Endothelial cell of umbilical vein (primary cell): ENCODE results near the gene CCDC14. TPM values are rescaled to one million over a fixed set of nuclear protein-coding genes. Genes with fewer than 3 reads are reported as not detected.

Experiments used
- BruUV-seq: library from RNA; stranded (reverse); fragments of 400-500 nt; replicated peaks from 2 replicates; lab custom pipeline; 2021; lab: Mats Ljungman, UMichigan
- CTCF ChIA-PET: fragments of 300-600, 350-600 bp; sonication (Branson Sonifier 250); formaldehyde crosslinking; loops from one replicate; lab custom pipeline; 2021; ENCODE audit warnings: antibody characterized with exemption, inconsistent platforms; lab: Charles Lee
- POLR2A ChIA-PET: fragments of 300-600, 350-600 bp; sonication (Branson Sonifier 250); formaldehyde crosslinking; loops from one replicate; lab custom pipeline; 2021; ENCODE audit warnings: antibody characterized with exemption, inconsistent platforms; lab: Charles Lee
- DNase-seq: peaks from one replicate; pipeline ENCODE4 v3.0.0-alpha.2; 2011; ENCODE audit warnings: low read depth, low spot score
- FAIRE-seq: peaks from 2 replicates; lab custom pipeline; 2011; peaks lifted over from hg19 to GRCh38; lab: Jason Lieb, UNC
- H2AFZ ChIP-seq: 2 replicates; pipeline ENCODE4 v1.6.0; 2012; ENCODE audit warnings: low read depth, low read length, control low read depth, inconsistent platforms
- H3K27ac ChIP-seq: 2 replicates; pipeline ENCODE4 v1.5.1; 2011; ENCODE audit warnings: low read depth, mild to moderate bottlenecking, control low read depth, low read length, moderate library complexity; ENCODE audit not compliant: insufficient read depth
- H3K27me3 ChIP-seq, 2 experiments: 2 replicates each; pipeline versions ENCODE4 v1.6.0 to v1.6.1; 2011; ENCODE audit warnings: low read length in 2 of 2, mixed read lengths in 1 of 2; ENCODE audit not compliant: control insufficient read depth in 2 of 2, insufficient read depth in 2 of 2
- H3K36me3 ChIP-seq, 2 experiments: 2 replicates in 1 of 2; 3 replicates in 1 of 2; pipeline ENCODE4 v1.5.1; 2011; ENCODE audit warnings: low read length in 2 of 2, mild to moderate bottlenecking in 1 of 2, moderate library complexity in 1 of 2; ENCODE audit not compliant: control insufficient read depth in 2 of 2, insufficient read depth in 2 of 2; ENCODE audit errors: extremely low read depth in 1 of 2
- H3K4me1 ChIP-seq: 3 replicates; pipeline ENCODE4 v1.5.1; 2011; ENCODE audit warnings: mild to moderate bottlenecking, low read length; ENCODE audit not compliant: control insufficient read depth, insufficient read depth; ENCODE audit errors: extremely low read depth
- H3K4me2 ChIP-seq: 2 replicates; pipeline ENCODE4 v1.6.1; 2011; ENCODE audit warnings: low read length, control low read depth, mixed read lengths; ENCODE audit not compliant: insufficient read depth
- H3K4me3 ChIP-seq, 3 experiments: fragments of 200-600 bp in 1 of 3; sonication (generic), shearing (Covaris generic) in 1 of 3; replicated peaks in 1 of 3; 2 replicates each; pipeline ENCODE4 v1.5.1; 2011 to 2016; ENCODE audit warnings: control low read depth in 3 of 3, low read length in 3 of 3, mild to moderate bottlenecking in 2 of 3, inconsistent platforms in 1 of 3, low read depth in 1 of 3, moderate library complexity in 1 of 3; ENCODE audit not compliant: insufficient read depth in 1 of 3
- H3K79me2 ChIP-seq: 2 replicates; pipeline ENCODE4 v1.6.0; 2012; ENCODE audit warnings: low read length, inconsistent platforms; ENCODE audit not compliant: control insufficient read depth, insufficient read depth
- H3K9ac ChIP-seq: replicated peaks from 2 replicates; pipeline ENCODE3; 2011; ENCODE audit warnings: low read length, control low read depth; ENCODE audit not compliant: insufficient read depth; ENCODE audit errors: extremely low read depth
- H3K9me1 ChIP-seq: replicated peaks from 3 replicates; pipeline ENCODE4 v1.6.0; 2011; ENCODE audit warnings: mild to moderate bottlenecking, low read length; ENCODE audit not compliant: control insufficient read depth, insufficient read depth; ENCODE audit errors: extremely low read depth
- H3K9me3 ChIP-seq: replicated peaks from 2 replicates; pipeline ENCODE4 v1.5.1; 2012; ENCODE audit warnings: low read length, inconsistent platforms; ENCODE audit not compliant: control insufficient read depth, insufficient read depth
- H4K20me1 ChIP-seq: replicated peaks from 2 replicates; pipeline ENCODE3; 2011; ENCODE audit warnings: mild to moderate bottlenecking, low read length; ENCODE audit not compliant: control insufficient read depth, insufficient read depth; ENCODE audit errors: extremely low read depth
- CTCF ChIP-seq, 2 donors: IDR thresholded peaks; 1 replicate in 1 of 2; 2 replicates in 1 of 2; pipeline ENCODE4 v1.5.1; 2011; ENCODE audit warnings: low read length in 2 of 2, mild to moderate bottlenecking in 2 of 2, moderate library complexity in 2 of 2, control low read depth in 1 of 2, inconsistent platforms in 1 of 2, low read depth in 1 of 2; ENCODE audit not compliant: insufficient read depth in 1 of 2; ENCODE audit errors: extremely low read depth in 1 of 2
- EZH2 ChIP-seq: IDR thresholded peaks from 2 replicates; pipeline ENCODE4 v1.6.1; 2012; ENCODE audit warnings: borderline replicate concordance, low read depth, mild to moderate bottlenecking, moderate library complexity, low read length, inconsistent platforms; ENCODE audit not compliant: severe bottlenecking
- FOS ChIP-seq: IDR thresholded peaks from 2 replicates; pipeline ENCODE4 v1.6.1; 2011; ENCODE audit warnings: mild to moderate bottlenecking, low read length, moderate library complexity, borderline replicate concordance; ENCODE audit not compliant: insufficient read depth
- GATA2 ChIP-seq: IDR thresholded peaks from 2 replicates; pipeline ENCODE4 v1.7.0; 2011; ENCODE audit warnings: low read depth, mild to moderate bottlenecking, moderate library complexity, mixed read lengths, low read length; ENCODE audit not compliant: insufficient read length, insufficient read depth
- JUN ChIP-seq: IDR thresholded peaks from 2 replicates; pipeline ENCODE4 v1.6.1; 2011; ENCODE audit warnings: borderline replicate concordance, low read depth; ENCODE audit not compliant: insufficient read length, insufficient read depth
- MAX ChIP-seq: IDR thresholded peaks from 2 replicates; pipeline ENCODE4 v1.6.1; 2011; ENCODE audit not compliant: insufficient read depth, insufficient read length
- MYC ChIP-seq: IDR thresholded peaks from one replicate; pipeline ENCODE4 v1.6.1; 2011; ENCODE audit warnings: mild to moderate bottlenecking, low read depth, low read length
- POLR2A ChIP-seq: IDR thresholded peaks from 2 replicates; pipeline ENCODE4 v1.6.1; 2012; ENCODE audit warnings: low read depth, mild to moderate bottlenecking, control low read depth, low read length
- POLR2AphosphoS5 ChIP-seq: IDR thresholded peaks from 2 replicates; pipeline ENCODE4 v1.6.1; 2012; ENCODE audit warnings: low read depth, mild to moderate bottlenecking, control low read depth, low read length, moderate library complexity; ENCODE audit not compliant: insufficient read depth
- dilution Hi-C: fragments of 300-500 bp; cut with MboI; formaldehyde crosslinking; loops from one replicate; pipeline ENCODE4 v1.15.0; 2019; ENCODE audit warnings: low sequenced_read_pairs; ENCODE audit not compliant: extremely low pct_ligation_motif_present
- intact Hi-C: fragments of 100-400 bp; cut with micrococcal nuclease; formaldehyde crosslinking; loops from one replicate; pipeline ENCODE4 v1.10.0; 2022
- polyA plus RNA-seq, 4 experiments: library from polyadenylated mRNA; depleted of rRNA in 3 of 4; stranded (reverse) in 3 of 4; unstranded in 1 of 4; fragments of >200 nt; gene quantifications; 2 replicates each; pipeline versions ENCODE4 v1.2.1 to v1.2.3, GENCODE V29; 2011 to 2012; ENCODE audit warnings: missing spikeins in 1 of 4
- total RNA-seq: library from RNA; stranded (reverse); gene quantifications from 2 replicates; pipeline ENCODE4 v1.2.3, GENCODE V29; 2021

CCDC14 gene
- total and polyA plus RNA-seq, 2 donors (not counting 3 experiments of a cell fraction or from before 2014, with no cell fraction given) = 47.5 to 55.3 TPM

GRCh38 chr3:123871946-123872345, 89.1 kb downstream of the CCDC14 start:
- Histone ChIP-seq H3K4me2 (no peak overlapping the region), H3K4me1 (no peaks in the 10 kb centered on the region), H3K27me3 (peaks cover 3% of the 10 kb centered on the region in 2 experiments), H2AFZ (no peak overlapping the region), H3K9me1 (no peaks in the 10 kb centered on the region), H3K9ac (no peak overlapping the region), H3K79me2 (no peaks in the 10 kb centered on the region), H3K27ac (no peak overlapping the region), H3K9me3 (no peaks in the 10 kb centered on the region), H3K4me3 (no peak overlapping the region), H3K36me3 (no peaks in the 10 kb centered on the region), H4K20me1 (no peaks in the 10 kb centered on the region)
- FAIRE-seq (peak; percentile 61), DNase-seq (peak; percentile 45)
- TF ChIP-seq POLR2A (no peak), JUN (no peak), FOS (no peak)
- dilution Hi-C loops = no loop called here
- POLR2A ChIA-PET = no interaction called here
- no TSS peak for BruUV-seq
- intact Hi-C loops = no loop called here
- CTCF ChIA-PET = interaction anchor here (0.7 to 1.2 kb wide), 3 partner anchors 10 to 18 kb away, joined by 3 to 4 read pairs (median 3); no protein-coding TSS in a partner anchor

DNA sequence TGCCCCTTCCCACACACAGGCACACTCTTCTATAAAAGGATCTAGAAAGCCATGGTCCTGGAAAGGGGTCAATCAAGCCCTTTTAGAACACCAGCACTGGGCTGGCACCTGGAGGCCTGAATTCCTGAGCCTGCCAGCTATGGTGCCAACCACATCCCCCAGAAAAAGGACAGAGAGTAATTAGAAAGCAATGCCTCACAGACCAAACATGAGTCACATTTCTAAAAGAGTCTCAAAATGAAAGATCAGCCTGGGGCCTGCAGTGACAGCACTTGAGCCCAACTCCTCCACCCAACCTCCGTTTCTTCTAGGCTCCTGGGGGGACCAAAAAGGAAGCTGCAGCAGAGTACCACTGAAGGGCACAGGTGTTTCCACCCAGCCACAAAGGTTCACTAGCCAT, 91.0 kb downstream of the CCDC14 start:
- dilution Hi-C loops = no loop called here
- no peaks in the 10 kb centered on the region for H3K4me1 ChIP-seq
- no peaks in the 10 kb centered on the region for H3K9me1 ChIP-seq
- H4K20me1 ChIP-seq = no peaks in the 10 kb centered on the region
- H3K4me3 ChIP-seq = no peak overlapping the region
- H2AFZ ChIP-seq = no peak overlapping the region
- peaks cover 3% of the 10 kb centered on the region in 2 experiments for H3K27me3 ChIP-seq
- FAIRE-seq (no peak), DNase-seq (no peak)
- no TSS peak for BruUV-seq
- intact Hi-C loops = no loop called here
- no peak overlapping the region for H3K9ac ChIP-seq
- H3K79me2 ChIP-seq = no peaks in the 10 kb centered on the region
- no peak overlapping the region for H3K27ac ChIP-seq
- no peaks in the 10 kb centered on the region for H3K9me3 ChIP-seq
- H3K36me3 ChIP-seq = no peaks in the 10 kb centered on the region
- ChIA-PET POLR2A (no interaction called here), CTCF (interaction anchor here (1.3 kb wide), 1 partner anchor 80 kb away, joined by 3 read pairs; no protein-coding TSS in a partner anchor)
- H3K4me2 ChIP-seq = no peak overlapping the region
- TF ChIP-seq JUN (no peak), FOS (no peak), POLR2A (no peak), POLR2AphosphoS5 (no peak), EZH2 (no peak), MYC (no peak), CTCF (IDR thresholded peaks at IDR 0.05; ENCODE audit: extremely low read depth in 1 of 2, insufficient read depth in 1 of 2, low read depth in 1 of 2, low read length in 2 of 2) (no peak), GATA2 (no peak), MAX (no peak)
